AG04450 (cell line): ENCODE data around the gene ZNF593. TPM values are rescaled to one million over a fixed set of nuclear protein-coding genes. Genes with fewer than 3 reads are reported as not detected.

Experiments used
- CTCF ChIA-PET: fragments of 300-600, 350-600 bp; formaldehyde crosslinking; extraction: SDS; loops from one replicate; lab custom pipeline; 2022; ENCODE audit warnings: antibody characterized with exemption, inconsistent platforms; lab: Charles Lee
- POLR2A ChIA-PET: fragments of 350-600 bp; formaldehyde crosslinking; extraction: SDS; loops from one replicate; lab custom pipeline; 2021; ENCODE audit warnings: antibody characterized with exemption, inconsistent platforms; lab: Yijun Ruan, JAX
- DNase-seq: peaks from one replicate; pipeline ENCODE4 v3.0.0-alpha.2; 2011; ENCODE audit warnings: low read depth, low spot score
- H3K27ac ChIP-seq: one replicate; pipeline ENCODE4 v1.5.1; 2012; ENCODE audit warnings: low read depth, low read length, control low read depth
- H3K27me3 ChIP-seq: one replicate; pipeline ENCODE4 v1.6.0; 2012; ENCODE audit warnings: low read length; ENCODE audit not compliant: control insufficient read depth, insufficient read depth
- H3K4me3 ChIP-seq: 2 replicates; pipeline ENCODE4 v1.5.1; 2011; ENCODE audit warnings: mild to moderate bottlenecking, low read depth, low read length, control low read depth
- H3K9me3 ChIP-seq: 2 replicates; pipeline ENCODE4 v1.5.1; 2012; ENCODE audit warnings: low read length; ENCODE audit not compliant: control insufficient read depth, insufficient read depth
- CTCF ChIP-seq: IDR thresholded peaks from 2 replicates; pipeline ENCODE4 v1.5.1; 2011; ENCODE audit warnings: low read depth, low read length, control low read depth, inconsistent platforms
- polyA plus RNA-seq: library from polyadenylated mRNA; depleted of rRNA; stranded (reverse); fragments of >200 nt; gene quantifications from 2 replicates; pipeline ENCODE4 v1.2.3, GENCODE V29; 2011

The ZNF593 gene
- polyA plus RNA-seq, 1 experiment, result 19.7 TPM

- H3K27ac ChIP-seq, result no peak overlapping the region
- no peak for DNase-seq
- ChIA-PET CTCF (no interaction called here), POLR2A (no interaction called here)
- H3K27me3 ChIP-seq, result peaks cover 30% of the 10 kb centered on the region
- H3K9me3 ChIP-seq, result no peaks in the 10 kb centered on the region
- no peak overlapping the region for H3K4me3 ChIP-seq
- TF ChIP-seq CTCF, result no peak
Measured at GRCh38 chr1:26197813-26198212, 28.1 kb downstream of the ZNF593 start.

GRCh38 chr1:26200413-26200812, 30.7 kb downstream of the ZNF593 start:
- POLR2A ChIA-PET, result no interaction called here
- Histone ChIP-seq H3K27ac (no peak overlapping the region), H3K9me3 (no peaks in the 10 kb centered on the region), H3K4me3 (no peak overlapping the region), H3K27me3 (peaks cover 33% of the 10 kb centered on the region)
- CTCF ChIA-PET, result interaction anchor here (0.5 kb wide), 1 partner anchor 28 kb away, joined by 5 read pairs; no protein-coding TSS in a partner anchor
- DNase-seq, result no peak
- no peak for TF ChIP-seq CTCF

- no peak for DNase-seq
- Histone ChIP-seq H3K27me3 (peaks cover 33% of the 10 kb centered on the region), H3K4me3 (no peak overlapping the region), H3K27ac (no peak overlapping the region), H3K9me3 (no peaks in the 10 kb centered on the region)
- POLR2A ChIA-PET, result no interaction called here
- CTCF ChIA-PET, result interaction anchor here (1.4 to 1.6 kb wide), 2 partner anchors 30 to 34 kb away, joined by 4 read pairs; partner anchors contain the start of genes CEP85 and ZNF593
- no peak for TF ChIP-seq CTCF
Measured at GRCh38 chr1:26203642-26204318, 34.1 kb downstream of the ZNF593 start.

GRCh38 chr1:26210147-26210870, 40.6 kb downstream of the ZNF593 start:
- TF ChIP-seq CTCF, result no peak
- POLR2A ChIA-PET, result interaction anchor here (0.6 kb wide), 1 partner anchor 25 kb away, joined by 5 read pairs; no protein-coding TSS in a partner anchor
- no peaks in the 10 kb centered on the region for H3K9me3 ChIP-seq
- peaks cover 18% of the 10 kb centered on the region for H3K27me3 ChIP-seq
- no peak overlapping the region for H3K4me3 ChIP-seq
- H3K27ac ChIP-seq, result no peak overlapping the region
- DNase-seq, result no peak
- CTCF ChIA-PET, result interaction anchor here (1.9 to 2.1 kb wide), 2 partner anchors 24 to 207 kb away, joined by 6 read pairs; partner anchors contain the start of gene CEP85

- no peak for DNase-seq
- Histone ChIP-seq H3K9me3 (no peaks in the 10 kb centered on the region), H3K4me3 (no peak overlapping the region), H3K27ac (no peak overlapping the region), H3K27me3 (peaks cover 18% of the 10 kb centered on the region)
- POLR2A ChIA-PET, result no interaction called here
- TF ChIP-seq CTCF, result no peak
- CTCF ChIA-PET, result interaction anchor here (0.8 to 2.3 kb wide), 4 partner anchors 21 to 204 kb away, joined by 3 to 7 read pairs (median 4); partner anchors contain the start of gene CEP85
Measured at GRCh38 chr1:26212726-26213125, 43.0 kb downstream of the ZNF593 start.
